SK-MEL-5 (cell line): ENCODE data around the gene MAP3K4. TPM values are rescaled to one million over a fixed set of nuclear protein-coding genes. Genes with fewer than 3 reads are reported as not detected.

Experiments
- DNase-seq: peaks from one replicate; pipeline ENCODE4 v3.0.0-alpha.2; 2016; ENCODE audit warnings: low read depth, low spot score
- in situ Hi-C: cut with HindIII; loops from 2 replicates; pipeline ENCODE4 v1.10.0; 2016; ENCODE audit warnings: low sequenced_read_pairs, high pct_unique_total_duplicates, low pct_unique_long_range_greater_than_20kb
- total RNA-seq: library from RNA; depleted of rRNA; stranded (reverse); fragments of >200 nt; shearing (Covaris generic); gene quantifications from 2 replicates; pipeline ENCODE4 v1.2.3, GENCODE V29; 2014

The MAP3K4 gene
- total RNA-seq, 1 experiment from 2014 or later = 14.6 TPM

- DNase-seq = no peak
- in situ Hi-C loops = no loop called here
These were observed 170.5 kb downstream of the MAP3K4 start for GRCh38 chr6:161161889-161162624.

- in situ Hi-C loops = no loop called here
- DNase-seq = no peak
These were observed 171.2 kb downstream of the MAP3K4 start for GRCh38 chr6:161162722-161163121.

GRCh38 chr6:161163466-161164181, 172.1 kb downstream of the MAP3K4 start:
- in situ Hi-C loops = no loop called here
- DNase-seq = no peak

GRCh38 chr6:161164182-161164625, 172.6 kb downstream of the MAP3K4 start:
- no peak for DNase-seq
- in situ Hi-C loops = no loop called here

GRCh38 chr6:161166176-161166575, 174.6 kb downstream of the MAP3K4 start:
- in situ Hi-C loops = no loop called here

GRCh38 chr6:161166677-161167076, 175.1 kb downstream of the MAP3K4 start:
- DNase-seq = no peak
- in situ Hi-C loops = no loop called here

More at GRCh38 chr6:161166176-161166575, 174.6 kb downstream of the MAP3K4 start:
- no peak for DNase-seq
